ENCODE measurements around the gene LCP2. TPM values are rescaled to one million over a fixed set of nuclear protein-coding genes. Genes with fewer than 3 reads are reported as not detected.

Gene LCP2
- total RNA-seq, 1 donor = not detected

DNA sequence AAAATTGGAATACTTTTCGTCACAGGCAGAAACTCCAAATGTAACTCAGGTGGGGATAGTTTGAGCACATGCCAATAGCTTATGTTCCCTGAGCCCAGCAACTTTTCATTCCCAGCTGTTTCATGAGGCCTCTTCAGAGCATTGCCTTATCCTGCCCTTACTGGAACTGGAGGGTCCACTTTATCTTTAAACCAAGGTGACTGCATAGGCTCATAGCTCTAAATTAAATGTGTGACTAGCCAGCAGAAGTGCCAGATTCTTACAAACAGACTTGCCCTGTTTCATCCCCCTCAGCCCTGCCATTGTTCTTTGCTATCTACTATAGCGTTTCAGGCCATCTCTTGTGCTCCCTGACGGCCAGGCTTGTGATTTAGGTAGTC is 8.1 kb upstream of the LCP2 start:
- H3K9me3 ChIP-seq (ENCODE audit: low read depth, low read length) = no peaks in the 10 kb centered on the region
- peaks cover 6% of the 10 kb centered on the region for H3K4me1 ChIP-seq (ENCODE audit: insufficient read depth, low read length)
- TF ChIP-seq, protein P1, sequence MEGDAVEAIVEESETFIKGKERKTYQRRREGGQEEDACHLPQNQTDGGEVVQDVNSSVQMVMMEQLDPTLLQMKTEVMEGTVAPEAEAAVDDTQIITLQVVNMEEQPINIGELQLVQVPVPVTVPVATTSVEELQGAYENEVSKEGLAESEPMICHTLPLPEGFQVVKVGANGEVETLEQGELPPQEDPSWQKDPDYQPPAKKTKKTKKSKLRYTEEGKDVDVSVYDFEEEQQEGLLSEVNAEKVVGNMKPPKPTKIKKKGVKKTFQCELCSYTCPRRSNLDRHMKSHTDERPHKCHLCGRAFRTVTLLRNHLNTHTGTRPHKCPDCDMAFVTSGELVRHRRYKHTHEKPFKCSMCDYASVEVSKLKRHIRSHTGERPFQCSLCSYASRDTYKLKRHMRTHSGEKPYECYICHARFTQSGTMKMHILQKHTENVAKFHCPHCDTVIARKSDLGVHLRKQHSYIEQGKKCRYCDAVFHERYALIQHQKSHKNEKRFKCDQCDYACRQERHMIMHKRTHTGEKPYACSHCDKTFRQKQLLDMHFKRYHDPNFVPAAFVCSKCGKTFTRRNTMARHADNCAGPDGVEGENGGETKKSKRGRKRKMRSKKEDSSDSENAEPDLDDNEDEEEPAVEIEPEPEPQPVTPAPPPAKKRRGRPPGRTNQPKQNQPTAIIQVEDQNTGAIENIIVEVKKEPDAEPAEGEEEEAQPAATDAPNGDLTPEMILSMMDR (IDR thresholded peaks at IDR 0.05; ENCODE audit: extremely low read depth, low read depth, low read length) = no peak
- H3K36me3 ChIP-seq (ENCODE audit: insufficient read depth, low read length) = no peaks in the 10 kb centered on the region
- H3K27me3 ChIP-seq (ENCODE audit: insufficient read depth, low read length) = peaks cover 9% of the 10 kb centered on the region
- no peak overlapping the region for H3K4me2 ChIP-seq (ENCODE audit: insufficient read depth, low read length)
- no peak overlapping the region for H3K27ac ChIP-seq (ENCODE audit: low read depth, low read length)
- H2AFZ ChIP-seq (ENCODE audit: low read length) = no peak overlapping the region
- no peak overlapping the region for H3K4me3 ChIP-seq (ENCODE audit: insufficient read depth, low read length)
- no peaks in the 10 kb centered on the region for H3K79me2 ChIP-seq (ENCODE audit: insufficient read depth, low read length)
- peak; percentile 72 for DNase-seq (ENCODE audit: insufficient read length, low spot score, missing footprints)
- H4K20me1 ChIP-seq (ENCODE audit: insufficient read depth, low read length) = no peaks in the 10 kb centered on the region

DNA sequence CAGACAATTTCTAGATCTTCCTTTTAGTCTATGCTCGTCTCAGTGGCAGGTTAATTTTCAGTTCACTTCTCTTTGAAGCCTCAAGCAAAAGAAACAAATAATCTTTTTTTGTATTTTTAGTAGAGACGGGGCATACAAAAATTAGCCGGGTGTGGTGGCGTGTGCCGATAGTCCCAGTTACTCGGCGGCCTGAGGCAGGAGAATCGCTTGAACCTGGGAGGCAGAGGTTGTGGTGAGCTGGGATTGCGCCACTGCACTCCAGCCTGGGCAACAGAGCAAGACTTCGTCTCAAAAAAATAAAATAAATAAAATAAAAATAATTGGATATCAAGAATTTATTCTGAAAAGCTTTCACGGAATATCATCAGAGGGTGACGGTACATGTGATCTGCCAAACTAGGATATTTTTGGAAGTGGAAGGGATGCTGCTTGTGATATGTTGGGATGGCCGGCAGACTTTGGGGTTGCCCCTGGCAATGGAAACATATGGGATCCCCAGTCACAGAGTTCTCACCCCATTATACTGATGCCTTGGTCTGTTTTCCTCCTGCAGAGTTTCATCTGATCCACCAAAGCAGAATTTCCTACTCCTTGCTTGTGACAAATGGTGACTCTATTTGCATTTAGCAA is 7.6 kb upstream of the LCP2 start:
- Histone ChIP-seq H3K36me3 (ENCODE audit: insufficient read depth, low read length) (no peaks in the 10 kb centered on the region), H3K9me3 (ENCODE audit: low read depth, low read length) (no peaks in the 10 kb centered on the region), H3K4me3 (ENCODE audit: insufficient read depth, low read length) (no peak overlapping the region), H4K20me1 (ENCODE audit: insufficient read depth, low read length) (no peaks in the 10 kb centered on the region), H3K27me3 (ENCODE audit: insufficient read depth, low read length) (peaks cover 9% of the 10 kb centered on the region), H3K4me2 (ENCODE audit: insufficient read depth, low read length) (no peak overlapping the region), H3K27ac (ENCODE audit: low read depth, low read length) (no peak overlapping the region), H3K4me1 (ENCODE audit: insufficient read depth, low read length) (peaks cover 6% of the 10 kb centered on the region), H3K79me2 (ENCODE audit: insufficient read depth, low read length) (no peaks in the 10 kb centered on the region), H2AFZ (ENCODE audit: low read length) (no peak overlapping the region)
- TF ChIP-seq, protein P1 (IDR thresholded peaks at IDR 0.05; ENCODE audit: extremely low read depth, low read depth, low read length) = no peak
- no peak for DNase-seq (ENCODE audit: insufficient read length, low spot score, missing footprints)

DNA sequence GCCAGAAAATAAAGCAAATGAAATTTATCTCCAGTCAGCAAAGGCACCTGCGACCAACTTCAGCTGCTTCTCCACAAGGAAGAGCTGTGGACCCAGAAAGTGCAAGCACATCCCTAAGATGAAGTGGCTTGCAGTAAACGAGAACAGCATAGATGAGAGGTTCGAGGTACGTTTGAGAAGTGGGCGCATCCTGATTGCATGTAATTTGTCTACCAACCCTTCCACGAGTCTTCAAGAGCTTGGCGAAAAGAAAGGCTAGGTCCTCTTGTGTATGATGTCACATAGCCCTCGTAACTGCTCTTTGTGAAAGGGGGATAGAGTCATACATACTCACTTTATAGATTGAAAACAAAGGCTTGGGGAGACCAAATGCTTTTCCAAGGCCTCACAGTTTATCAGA is 6.0 kb upstream of the LCP2 start:
- Histone ChIP-seq H3K79me2 (ENCODE audit: insufficient read depth, low read length) (no peaks in the 10 kb centered on the region), H4K20me1 (ENCODE audit: insufficient read depth, low read length) (no peaks in the 10 kb centered on the region), H3K4me3 (ENCODE audit: insufficient read depth, low read length) (no peak overlapping the region), H3K4me2 (ENCODE audit: insufficient read depth, low read length) (no peak overlapping the region), H3K27me3 (ENCODE audit: insufficient read depth, low read length) (peaks cover 9% of the 10 kb centered on the region), H3K27ac (ENCODE audit: low read depth, low read length) (no peak overlapping the region), H3K4me1 (ENCODE audit: insufficient read depth, low read length) (peaks cover 6% of the 10 kb centered on the region), H2AFZ (ENCODE audit: low read length) (no peak overlapping the region), H3K9me3 (ENCODE audit: low read depth, low read length) (no peaks in the 10 kb centered on the region), H3K36me3 (ENCODE audit: insufficient read depth, low read length) (no peaks in the 10 kb centered on the region)
- TF ChIP-seq, protein P1 (IDR thresholded peaks at IDR 0.05; ENCODE audit: extremely low read depth, low read depth, low read length) = no peak
- no peak for DNase-seq (ENCODE audit: insufficient read length, low spot score, missing footprints)

DNA sequence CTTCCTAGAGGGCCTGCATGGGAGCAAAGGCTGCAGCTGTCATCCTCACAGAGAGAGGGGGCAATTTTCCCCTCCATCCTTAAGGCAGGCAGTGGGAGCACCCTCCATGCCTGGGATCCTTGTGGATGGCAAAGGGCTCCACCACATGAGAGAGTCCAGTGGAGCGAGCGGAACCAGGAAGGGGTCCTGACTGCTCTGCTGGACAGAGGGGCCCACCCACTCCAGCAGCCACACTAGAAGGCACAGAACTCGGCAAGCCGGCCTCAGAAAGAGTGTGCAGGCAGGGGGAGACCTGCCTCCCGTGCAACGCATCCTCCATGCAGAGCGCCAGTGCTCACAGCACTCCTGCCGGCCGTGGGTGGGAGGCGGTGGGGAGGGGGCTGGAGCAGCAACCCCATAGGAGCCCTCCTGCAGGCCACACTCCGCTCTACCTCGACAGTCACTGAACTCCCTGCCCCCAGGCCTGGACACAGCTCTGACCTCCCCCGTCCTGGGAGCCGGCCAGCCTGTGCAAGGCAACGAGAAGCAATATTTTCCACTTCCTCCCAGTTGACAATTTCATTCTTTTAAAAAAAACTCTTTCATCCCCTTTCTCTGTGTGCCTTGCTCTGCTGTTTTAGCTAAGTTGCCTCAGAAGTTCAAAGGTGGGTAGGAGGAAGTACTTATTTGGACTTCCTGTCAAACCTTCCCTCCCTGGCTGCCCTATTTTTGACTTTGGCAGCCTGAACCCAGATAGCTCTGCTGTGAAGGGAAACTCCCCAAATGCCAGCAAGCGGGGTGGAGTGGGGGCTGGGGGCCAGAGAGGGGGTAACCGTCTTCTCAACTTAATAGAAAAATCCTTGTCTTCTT is 5.3 kb upstream of the LCP2 start:
- no peak for DNase-seq (ENCODE audit: insufficient read length, low spot score, missing footprints)
- no peak overlapping the region for H2AFZ ChIP-seq (ENCODE audit: low read length)
- peaks cover 6% of the 10 kb centered on the region for H3K4me1 ChIP-seq (ENCODE audit: insufficient read depth, low read length)
- no peaks in the 10 kb centered on the region for H4K20me1 ChIP-seq (ENCODE audit: insufficient read depth, low read length)
- no peak overlapping the region for H3K4me3 ChIP-seq (ENCODE audit: insufficient read depth, low read length)
- no peak overlapping the region for H3K4me2 ChIP-seq (ENCODE audit: insufficient read depth, low read length)
- H3K9me3 ChIP-seq (ENCODE audit: low read depth, low read length) = no peaks in the 10 kb centered on the region
- no peak overlapping the region for H3K27ac ChIP-seq (ENCODE audit: low read depth, low read length)
- H3K36me3 ChIP-seq (ENCODE audit: insufficient read depth, low read length) = no peaks in the 10 kb centered on the region
- TF ChIP-seq, protein P1 (IDR thresholded peaks at IDR 0.05; ENCODE audit: extremely low read depth, low read depth, low read length) = no peak
- no peaks in the 10 kb centered on the region for H3K79me2 ChIP-seq (ENCODE audit: insufficient read depth, low read length)
- peaks cover 9% of the 10 kb centered on the region for H3K27me3 ChIP-seq (ENCODE audit: insufficient read depth, low read length)

Data from osteoblast (primary cell).